ENCODE results near the gene CLDN12. TPM values are rescaled to one million over a fixed set of nuclear protein-coding genes. Genes with fewer than 3 reads are reported as not detected.

CLDN12 gene
- total and polyA plus RNA-seq, 3 donors from 2014 or later, result 31.8 to 40.5 (median 33.9) TPM

Other genes with a start within 250 kb of the CLDN12 start
- gene STEAP1, start 249.0 kb upstream of the CLDN12 start, total RNA-seq, result 1 to 10 TPM; 6.4 to 7.3 TPM
- 6.4 TPM for gene STEAP1, start 249.0 kb upstream of the CLDN12 start, polyA plus RNA-seq (ENCODE audit: insufficient read depth, low read depth, low replicate concordance)
- gene STEAP2, start 191.7 kb upstream of the CLDN12 start, total RNA-seq, result 1 to 10 TPM; 4.3 to 4.5 TPM
- 1.8 TPM for gene STEAP2, start 191.7 kb upstream of the CLDN12 start, polyA plus RNA-seq (ENCODE audit: insufficient read depth, low read depth, low replicate concordance)
- 10 to 100 TPM in 1 of 2 donors, 1 to 10 TPM in 1; 8.7 to 18.0 TPM for gene CFAP69, start 158.3 kb upstream of the CLDN12 start, total RNA-seq
- gene CFAP69, start 158.3 kb upstream of the CLDN12 start, polyA plus RNA-seq (ENCODE audit: insufficient read depth, low read depth, low replicate concordance), result 9.0 TPM
- not detected for gene FAM237B, start 82.2 kb upstream of the CLDN12 start, total RNA-seq
- gene FAM237B, start 82.2 kb upstream of the CLDN12 start, polyA plus RNA-seq (ENCODE audit: insufficient read depth, low read depth, low replicate concordance), result 0.17 TPM
- 10 to 100 TPM; 14.6 to 16.6 TPM for gene GTPBP10, start 56.7 kb upstream of the CLDN12 start, total RNA-seq
- 25.6 TPM for gene GTPBP10, start 56.7 kb upstream of the CLDN12 start, polyA plus RNA-seq (ENCODE audit: insufficient read depth, low read depth, low replicate concordance)
- 1 to 10 TPM; 5.8 to 8.0 TPM for gene PTTG1IP2, start 66.2 kb downstream of the CLDN12 start, total RNA-seq
- 13.1 TPM for gene PTTG1IP2, start 66.2 kb downstream of the CLDN12 start, polyA plus RNA-seq (ENCODE audit: insufficient read depth, low read depth, low replicate concordance)
- gene CDK14, start 192.9 kb downstream of the CLDN12 start, total RNA-seq, result 10 to 100 TPM; 18.9 to 22.7 TPM
- gene CDK14, start 192.9 kb downstream of the CLDN12 start, polyA plus RNA-seq (ENCODE audit: insufficient read depth, low read depth, low replicate concordance), result 19.5 TPM